Neural progenitor cell (in vitro differentiated cells): ENCODE data around the gene BRINP1. TPM values are rescaled to one million over a fixed set of nuclear protein-coding genes. Genes with fewer than 3 reads are reported as not detected.

Source experiments
- DNase-seq: peaks from one replicate; pipeline ENCODE4 v3.0.0-alpha.2; 2016; ENCODE audit warnings: low spot score
- H2AFZ ChIP-seq: fragments of 200-600 bp; sonication (generic); replicated peaks from 2 replicates; pipeline ENCODE4 v1.6.1; 2016; ENCODE audit warnings: antibody characterized with exemption
- H3F3A ChIP-seq: fragments of 200-600 bp; sonication (generic); 2 replicates; pipeline ENCODE4 v1.6.1; 2016; ENCODE audit warnings: antibody characterized with exemption, low read depth
- H3K27ac ChIP-seq: fragments of 200-600 bp; sonication (generic); 2 replicates; pipeline ENCODE4 v1.5.1; 2016; ENCODE audit warnings: mild to moderate bottlenecking
- H3K27me3 ChIP-seq: fragments of 200-600 bp; sonication (generic); 2 replicates; pipeline ENCODE4 v1.6.1; 2016; ENCODE audit warnings: mild to moderate bottlenecking, moderate library complexity
- H3K36me3 ChIP-seq: fragments of 200-600 bp; sonication (generic); 2 replicates; pipeline ENCODE4 v1.5.1; 2016
- H3K4me1 ChIP-seq: fragments of 200-600 bp; sonication (generic); 2 replicates; pipeline ENCODE4 v1.6.1; 2016; ENCODE audit warnings: mixed run types
- H3K4me2 ChIP-seq: fragments of 200-600 bp; sonication (generic); 2 replicates; pipeline ENCODE4 v1.6.1; 2016
- H3K4me3 ChIP-seq: fragments of 200-600 bp; sonication (generic); 2 replicates; pipeline ENCODE4 v1.5.1; 2016
- H3K79me2 ChIP-seq: fragments of 200-600 bp; sonication (generic); 2 replicates; pipeline ENCODE4 v1.6.1; 2016; ENCODE audit warnings: low read depth
- H3K9ac ChIP-seq: fragments of 200-600 bp; sonication (generic); 2 replicates; pipeline ENCODE4 v1.6.1; 2016
- H3K9me3 ChIP-seq: fragments of 200-600 bp; sonication (generic); 2 replicates; pipeline ENCODE4 v1.5.1; 2016; ENCODE audit warnings: low read depth
- H4K20me1 ChIP-seq: fragments of 200-600 bp; sonication (generic); 2 replicates; pipeline ENCODE4 v1.6.1; 2016; ENCODE audit warnings: low read depth
- H3K27ac Mint-ChIP-seq: 3 replicates; pipeline ENCODE4 v1.8.0; 2021; ENCODE audit warnings: mixed read lengths
- H3K27me3 Mint-ChIP-seq: 2 replicates; pipeline ENCODE4 v1.8.0; 2022; ENCODE audit warnings: low read depth, mild to moderate bottlenecking, inconsistent platforms, moderate library complexity, mixed read lengths; ENCODE audit not compliant: insufficient read depth
- H3K36me3 Mint-ChIP-seq: 3 replicates; pipeline ENCODE4 v1.8.0; 2021; ENCODE audit warnings: mixed read lengths
- H3K4me1 Mint-ChIP-seq: 3 replicates; pipeline ENCODE4 v1.8.0; 2021; ENCODE audit warnings: mixed read lengths
- H3K4me3 Mint-ChIP-seq: 3 replicates; pipeline ENCODE4 v1.8.0; 2021; ENCODE audit warnings: mild to moderate bottlenecking, moderate library complexity, mixed read lengths
- H3K9me3 Mint-ChIP-seq: 3 replicates; pipeline ENCODE4 v1.8.0; 2020; ENCODE audit warnings: mixed read lengths
- EZH2 ChIP-seq: fragments of 200-600 bp; sonication (generic); IDR thresholded peaks from 2 replicates; pipeline ENCODE4 v1.6.1; 2017; ENCODE audit warnings: antibody characterized with exemption, mild to moderate bottlenecking, moderate library complexity
- EZH2phosphoT487 ChIP-seq: fragments of 200-600 bp; sonication (generic); IDR thresholded peaks from 2 replicates; pipeline ENCODE4 v1.6.1; 2017; ENCODE audit warnings: antibody characterized with exemption
- total RNA-seq: library from RNA; depleted of rRNA; stranded (reverse); fragments of >200 nt; gene quantifications from 2 replicates; pipeline ENCODE4 v1.2.3, GENCODE V29; 2015; ENCODE audit warnings: low replicate concordance
- TF ChIP-seq, protein P1 (sequence below): fragments of 200-600 bp; sonication (generic); IDR thresholded peaks from 2 replicates; pipeline ENCODE4 v1.5.1; 2017; ENCODE audit warnings: antibody characterized with exemption, mild to moderate bottlenecking

The BRINP1 gene
- total RNA-seq, 1 donor from 2014 or later = 0.62 TPM

DNA sequence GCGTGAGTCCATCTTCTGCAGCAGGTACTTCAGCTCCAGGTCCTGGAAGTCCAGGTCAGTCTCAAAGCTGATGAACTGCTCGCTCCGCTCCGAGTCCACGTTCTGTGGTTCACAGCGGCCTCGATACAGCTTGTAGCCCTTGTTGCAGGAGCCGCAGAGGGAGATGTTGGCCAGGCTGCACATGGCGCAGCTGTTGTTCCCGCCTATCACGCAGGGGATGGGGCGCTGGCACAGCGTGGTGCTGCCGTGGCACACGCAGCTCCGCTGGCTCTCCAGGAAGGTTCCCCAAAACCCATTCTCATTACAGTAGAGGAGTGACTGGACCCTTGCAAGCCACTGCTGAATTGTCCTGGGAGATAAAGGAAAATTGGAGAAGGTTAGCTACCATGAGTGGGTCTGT, 201.4 kb downstream of the BRINP1 start:
- Histone ChIP-seq H3K9ac (no peak overlapping the region), H2AFZ (no peak overlapping the region), H3K4me1 (peaks cover 31% of the 10 kb centered on the region), H3K27me3 (no peaks in the 10 kb centered on the region), H3K4me3 (no peak overlapping the region), H3K36me3 (no peaks in the 10 kb centered on the region), H3K4me2 (no peak overlapping the region), H3F3A (peaks cover 8% of the 10 kb centered on the region), H3K27ac (no peak overlapping the region), H3K79me2 (no peaks in the 10 kb centered on the region), H4K20me1 (no peaks in the 10 kb centered on the region), H3K9me3 (no peaks in the 10 kb centered on the region)
- H3K27ac Mint-ChIP-seq = no peak overlapping the region
- TF ChIP-seq EZH2phosphoT487 (no peak), EZH2 (no peak)
- TF ChIP-seq, protein P1, sequence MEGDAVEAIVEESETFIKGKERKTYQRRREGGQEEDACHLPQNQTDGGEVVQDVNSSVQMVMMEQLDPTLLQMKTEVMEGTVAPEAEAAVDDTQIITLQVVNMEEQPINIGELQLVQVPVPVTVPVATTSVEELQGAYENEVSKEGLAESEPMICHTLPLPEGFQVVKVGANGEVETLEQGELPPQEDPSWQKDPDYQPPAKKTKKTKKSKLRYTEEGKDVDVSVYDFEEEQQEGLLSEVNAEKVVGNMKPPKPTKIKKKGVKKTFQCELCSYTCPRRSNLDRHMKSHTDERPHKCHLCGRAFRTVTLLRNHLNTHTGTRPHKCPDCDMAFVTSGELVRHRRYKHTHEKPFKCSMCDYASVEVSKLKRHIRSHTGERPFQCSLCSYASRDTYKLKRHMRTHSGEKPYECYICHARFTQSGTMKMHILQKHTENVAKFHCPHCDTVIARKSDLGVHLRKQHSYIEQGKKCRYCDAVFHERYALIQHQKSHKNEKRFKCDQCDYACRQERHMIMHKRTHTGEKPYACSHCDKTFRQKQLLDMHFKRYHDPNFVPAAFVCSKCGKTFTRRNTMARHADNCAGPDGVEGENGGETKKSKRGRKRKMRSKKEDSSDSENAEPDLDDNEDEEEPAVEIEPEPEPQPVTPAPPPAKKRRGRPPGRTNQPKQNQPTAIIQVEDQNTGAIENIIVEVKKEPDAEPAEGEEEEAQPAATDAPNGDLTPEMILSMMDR = no peak
- H3K4me1 Mint-ChIP-seq = peaks cover 22% of the 10 kb centered on the region
- H3K9me3 Mint-ChIP-seq = peaks cover 15% of the 10 kb centered on the region
- no peak for DNase-seq
- H3K27me3 Mint-ChIP-seq = peaks cover 3% of the 10 kb centered on the region
- peaks cover 2% of the 10 kb centered on the region for H3K36me3 Mint-ChIP-seq
- no peak overlapping the region for H3K4me3 Mint-ChIP-seq

DNA sequence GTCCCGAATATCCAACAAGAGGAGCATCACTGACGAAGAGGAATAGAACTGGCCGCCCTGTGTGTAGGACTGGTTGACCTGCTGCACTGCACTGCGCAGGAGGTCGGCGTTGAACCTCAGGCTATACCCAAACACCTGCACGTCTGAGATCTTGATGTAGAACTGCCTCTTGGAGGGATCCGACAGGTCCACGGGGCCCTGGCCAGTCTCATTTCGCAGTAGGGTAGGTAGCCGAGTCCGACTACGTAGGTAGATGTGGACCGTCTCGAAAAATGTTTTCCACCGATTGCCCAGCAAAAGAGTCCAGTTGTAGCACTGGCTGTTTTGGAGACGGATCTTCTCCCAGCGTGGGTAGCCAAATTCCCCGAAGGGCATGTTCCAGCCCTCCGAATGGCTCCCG, 202.0 kb downstream of the BRINP1 start:
- Mint-ChIP-seq H3K4me1 (peaks cover 22% of the 10 kb centered on the region), H3K27ac (no peak overlapping the region), H3K27me3 (peaks cover 3% of the 10 kb centered on the region), H3K9me3 (peaks cover 15% of the 10 kb centered on the region), H3K4me3 (no peak overlapping the region), H3K36me3 (peaks cover 2% of the 10 kb centered on the region)
- Histone ChIP-seq H3K9ac (no peak overlapping the region), H3K4me1 (peaks cover 31% of the 10 kb centered on the region), H4K20me1 (no peaks in the 10 kb centered on the region), H3K4me2 (no peak overlapping the region), H3K4me3 (no peak overlapping the region), H3F3A (peaks cover 8% of the 10 kb centered on the region), H2AFZ (no peak overlapping the region), H3K27me3 (no peaks in the 10 kb centered on the region), H3K36me3 (no peaks in the 10 kb centered on the region), H3K27ac (no peak overlapping the region), H3K9me3 (no peaks in the 10 kb centered on the region), H3K79me2 (no peaks in the 10 kb centered on the region)
- no peak for DNase-seq
- TF ChIP-seq EZH2phosphoT487 (no peak), EZH2 (no peak)
- TF ChIP-seq, protein P1 = no peak

DNA sequence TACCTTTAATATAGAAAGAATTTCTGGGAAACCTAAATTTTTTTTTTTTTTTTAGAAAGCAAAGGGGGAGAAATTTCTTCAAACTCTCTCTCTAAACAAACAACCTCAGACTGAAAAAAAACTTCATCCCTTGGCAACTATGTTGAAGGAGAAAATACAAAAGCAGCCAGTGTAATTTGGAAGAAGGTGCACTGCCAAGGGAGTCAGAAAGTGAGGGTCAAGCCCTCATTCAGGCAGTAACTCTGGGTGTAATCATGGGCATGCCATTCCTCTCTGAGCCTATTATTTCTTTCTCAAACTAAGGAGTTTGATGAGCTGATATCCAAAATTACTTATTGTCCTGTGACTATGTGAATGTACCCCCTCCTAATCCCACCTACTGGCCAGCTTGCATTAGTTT, 203.1 kb downstream of the BRINP1 start:
- peak overlapping the region; percentile 17 for H3K4me2 ChIP-seq
- no peak overlapping the region for H3K27ac ChIP-seq
- no peak overlapping the region for H3K9ac ChIP-seq
- H3K36me3 ChIP-seq = no peaks in the 10 kb centered on the region
- H3K9me3 Mint-ChIP-seq = peaks cover 15% of the 10 kb centered on the region
- H2AFZ ChIP-seq = no peak overlapping the region
- H3K4me1 Mint-ChIP-seq = peaks cover 22% of the 10 kb centered on the region
- peaks cover 2% of the 10 kb centered on the region for H3K36me3 Mint-ChIP-seq
- H3K9me3 ChIP-seq = no peaks in the 10 kb centered on the region
- TF ChIP-seq EZH2phosphoT487 (no peak), EZH2 (no peak)
- TF ChIP-seq, protein P1 = no peak
- no peak for DNase-seq
- no peak overlapping the region for H3K4me3 Mint-ChIP-seq
- H3K4me1 ChIP-seq = peaks cover 31% of the 10 kb centered on the region
- H4K20me1 ChIP-seq = no peaks in the 10 kb centered on the region
- no peaks in the 10 kb centered on the region for H3K27me3 ChIP-seq
- H3K27ac Mint-ChIP-seq = no peak overlapping the region
- no peaks in the 10 kb centered on the region for H3K79me2 ChIP-seq
- H3F3A ChIP-seq = peaks cover 8% of the 10 kb centered on the region
- H3K4me3 ChIP-seq = no peak overlapping the region
- H3K27me3 Mint-ChIP-seq = peaks cover 3% of the 10 kb centered on the region
